Liver (tissue), 9 donors: Measurements from ENCODE around the gene GALNT4. TPM values are rescaled to one million over a fixed set of nuclear protein-coding genes. Genes with fewer than 3 reads are reported as not detected.

Experiments
- DNase-seq: peaks from one replicate; pipeline ENCODE4 v3.0.0-alpha.2; 2017; ENCODE audit warnings: low spot score
- H3K27ac ChIP-seq, 2 donors: one replicate each; pipeline ENCODE4 v1.7.0; 2013; ENCODE audit warnings: inconsistent platforms in 2 of 2, low read length in 2 of 2, control low read depth in 1 of 2, low read depth in 1 of 2, mild to moderate bottlenecking in 1 of 2
- H3K27me3 ChIP-seq, 4 donors: one replicate each; pipeline versions ENCODE4 v1.6.1 to v1.7.0; 2013; ENCODE audit warnings: low read length in 3 of 4, inconsistent platforms in 1 of 4, mild to moderate bottlenecking in 1 of 4, moderate library complexity in 1 of 4; ENCODE audit not compliant: control insufficient read depth in 4 of 4, insufficient read depth in 4 of 4
- H3K36me3 ChIP-seq, 4 donors: one replicate each; pipeline versions ENCODE4 v1.6.1 to v1.7.0; 2013; ENCODE audit warnings: low read length in 3 of 4, mild to moderate bottlenecking in 3 of 4, low read depth in 1 of 4, moderate library complexity in 1 of 4; ENCODE audit not compliant: control insufficient read depth in 4 of 4, insufficient read depth in 3 of 4
- H3K4me1 ChIP-seq, 4 donors: one replicate each; pipeline versions ENCODE4 v1.6.1 to v1.7.0; 2013; ENCODE audit warnings: low read length in 3 of 4, mild to moderate bottlenecking in 3 of 4, moderate library complexity in 1 of 4; ENCODE audit not compliant: control insufficient read depth in 4 of 4, insufficient read depth in 4 of 4
- H3K4me3 ChIP-seq, 3 donors: one replicate each; pipeline versions ENCODE4 v1.6.1 to v1.7.0; 2013; ENCODE audit warnings: low read length in 3 of 3, control low read depth in 1 of 3, low read depth in 1 of 3, mild to moderate bottlenecking in 1 of 3
- H3K9ac ChIP-seq, 2 donors: one replicate each; pipeline ENCODE4 v1.7.0; 2013; ENCODE audit warnings: low read length in 2 of 2, mild to moderate bottlenecking in 2 of 2, moderate library complexity in 2 of 2, control low read depth in 1 of 2, low read depth in 1 of 2
- H3K9me3 ChIP-seq, 4 donors: one replicate each; pipeline versions ENCODE4 v1.6.1 to v1.7.0; 2013; ENCODE audit warnings: low read length in 3 of 4; ENCODE audit not compliant: control insufficient read depth in 4 of 4
- EGR1 ChIP-seq, 2 donors: IDR thresholded peaks; 2 replicates each; pipeline ENCODE4 v1.6.1; 2016 to 2018; ENCODE audit warnings: antibody characterized with exemption in 2 of 2, low read depth in 2 of 2
- FOXA1 ChIP-seq: IDR thresholded peaks from 2 replicates; pipeline ENCODE4 v1.6.1; 2016; ENCODE audit warnings: antibody characterized with exemption
- FOXA2 ChIP-seq: IDR thresholded peaks from 2 replicates; pipeline ENCODE4 v1.6.1; 2016; ENCODE audit warnings: antibody characterized with exemption
- HNF4A ChIP-seq, 2 donors: conservative IDR thresholded peaks; 2 replicates each; pipeline ENCODE4 v1.6.1; 2016; ENCODE audit warnings: antibody characterized with exemption in 2 of 2, mild to moderate bottlenecking in 2 of 2
- HNF4G ChIP-seq: IDR thresholded peaks from 2 replicates; pipeline ENCODE4 v1.6.1; 2016; ENCODE audit warnings: antibody characterized with exemption
- NR2F2 ChIP-seq: IDR thresholded peaks from 2 replicates; pipeline ENCODE4 v1.6.1; 2016; ENCODE audit warnings: antibody characterized with exemption
- RAD21 ChIP-seq, 2 donors: IDR thresholded peaks; 2 replicates each; pipeline ENCODE4 v1.6.1; 2016; ENCODE audit warnings: antibody characterized with exemption in 2 of 2, mild to moderate bottlenecking in 2 of 2
- RXRA ChIP-seq, 2 donors: IDR thresholded peaks; 2 replicates each; pipeline ENCODE4 v1.6.1; 2017 to 2018; ENCODE audit warnings: antibody characterized with exemption in 2 of 2, mild to moderate bottlenecking in 1 of 2
- SP1 ChIP-seq: IDR thresholded peaks from 2 replicates; pipeline ENCODE4 v1.6.1; 2018; ENCODE audit warnings: antibody characterized with exemption, mild to moderate bottlenecking
- TAF1 ChIP-seq: conservative IDR thresholded peaks from 2 replicates; pipeline ENCODE4 v1.6.1; 2016; ENCODE audit warnings: antibody characterized with exemption, mild to moderate bottlenecking
- YY1 ChIP-seq: IDR thresholded peaks from 2 replicates; pipeline ENCODE4 v1.6.1; 2016; ENCODE audit warnings: antibody characterized with exemption, mild to moderate bottlenecking
- WGBS: extraction: QIAGEN DNeasy Blood & Tissue Kit; methylation state at CpG from one replicate; pipeline ENCODE4 v1.1.7; 2013; 5-methylcytosine and 5-hydroxymethylcytosine counted together
- polyA plus RNA-seq, 2 donors: library from polyadenylated mRNA; stranded (reverse) in 1 of 2; unstranded in 1 of 2; fragments of 200-250 nt in 1 of 2; fragments of >200 nt in 1 of 2; fragmentation: Nextera tagmentation in 1 of 2; extraction: Ambion mirVana in 1 of 2; gene quantifications; one replicate each; pipeline versions ENCODE4 v1.2.1 to v1.2.3, GENCODE V29; 2013 to 2015
- total RNA-seq, 2 donors: library from RNA; depleted of rRNA; stranded (reverse); fragments of >200 nt; gene quantifications; one replicate each; pipeline ENCODE4 v1.2.3, GENCODE V29; 2014
- TF ChIP-seq, protein P1 (sequence below): IDR thresholded peaks from 2 replicates; pipeline ENCODE4 v1.6.1; 2016; ENCODE audit warnings: antibody characterized with exemption
- TF ChIP-seq, protein P2 (sequence below): IDR thresholded peaks from 2 replicates; pipeline ENCODE4 v1.6.1; 2016; ENCODE audit warnings: antibody characterized with exemption
- TF ChIP-seq, protein P3 (sequence below): fragments of 150-350 bp; IDR thresholded peaks from 2 replicates; pipeline ENCODE4 v1.5.1; 2017; ENCODE audit warnings: improper control_type of control experiment, low read depth, low read length; ENCODE audit not compliant: missing input control
- TF ChIP-seq, protein P4 (sequence below): IDR thresholded peaks from 2 replicates; pipeline ENCODE4 v1.6.1; 2016; ENCODE audit warnings: antibody characterized with exemption, mild to moderate bottlenecking
- TF ChIP-seq, protein P5 (sequence below): IDR thresholded peaks from 2 replicates; pipeline ENCODE4 v1.6.1; 2016; ENCODE audit warnings: antibody characterized with exemption
- donor health status: healthy.
- donor health status: healthy.
- donor health status: healthy.
- donor health status: healthy.
- donor health status: healthy.

Gene GALNT4
- total and polyA plus RNA-seq, 4 donors, result 1.7 to 17.1 (median 5.7) TPM

DNA sequence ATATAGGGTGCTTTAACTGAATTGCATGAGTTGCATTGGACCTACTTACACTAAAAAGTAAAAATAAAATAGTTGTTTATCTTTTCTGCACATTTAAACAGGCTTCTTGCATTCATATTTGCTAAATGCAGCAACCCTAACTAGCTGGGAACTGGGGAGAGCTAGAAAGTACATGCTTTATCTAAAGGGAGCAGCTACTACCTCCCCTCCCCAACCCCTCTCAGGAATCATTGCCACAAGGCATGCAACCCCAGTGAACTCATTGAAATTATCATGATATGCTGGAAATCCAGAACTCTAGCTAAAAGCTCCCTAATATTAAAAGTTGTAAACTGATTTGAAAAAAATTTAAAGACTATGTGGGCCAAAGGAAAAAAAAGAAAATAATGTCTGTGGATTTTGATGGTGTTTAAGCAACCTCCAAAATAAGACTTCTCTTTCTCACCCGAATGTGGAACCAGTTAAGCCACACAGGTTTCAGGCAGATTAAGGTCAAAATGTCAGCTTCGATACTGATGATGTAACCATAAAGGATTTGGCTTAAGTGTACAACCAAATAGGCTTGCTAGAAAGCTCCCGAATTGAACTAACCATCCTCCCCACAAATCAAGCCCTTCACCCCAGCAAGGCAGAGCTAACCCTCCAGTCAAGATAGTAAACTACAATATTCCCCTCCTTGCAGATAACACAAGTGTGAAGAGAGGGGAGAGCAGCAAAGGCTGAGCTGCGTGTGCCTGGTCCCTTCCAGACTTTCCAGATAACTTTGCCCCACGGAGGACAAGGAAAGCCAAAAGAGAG, 15.0 kb upstream of the GALNT4 start:
- H3K4me1 ChIP-seq, result peaks cover 0 to 7% (median 5%) of the 10 kb centered on the region in 4 donors
- H3K27me3 ChIP-seq, result no peaks in the 10 kb centered on the region
- TF ChIP-seq NR2F2, result no peak
- TF ChIP-seq, protein P1, sequence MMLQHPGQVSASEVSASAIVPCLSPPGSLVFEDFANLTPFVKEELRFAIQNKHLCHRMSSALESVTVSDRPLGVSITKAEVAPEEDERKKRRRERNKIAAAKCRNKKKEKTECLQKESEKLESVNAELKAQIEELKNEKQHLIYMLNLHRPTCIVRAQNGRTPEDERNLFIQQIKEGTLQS, result no peak
- TF ChIP-seq RAD21 (IDR thresholded peaks at IDR 0.05), result no peak
- TF ChIP-seq EGR1 (IDR thresholded peaks at IDR 0.05; ENCODE audit: low read depth in 2 of 2), result no peak
- TF ChIP-seq, protein P2, sequence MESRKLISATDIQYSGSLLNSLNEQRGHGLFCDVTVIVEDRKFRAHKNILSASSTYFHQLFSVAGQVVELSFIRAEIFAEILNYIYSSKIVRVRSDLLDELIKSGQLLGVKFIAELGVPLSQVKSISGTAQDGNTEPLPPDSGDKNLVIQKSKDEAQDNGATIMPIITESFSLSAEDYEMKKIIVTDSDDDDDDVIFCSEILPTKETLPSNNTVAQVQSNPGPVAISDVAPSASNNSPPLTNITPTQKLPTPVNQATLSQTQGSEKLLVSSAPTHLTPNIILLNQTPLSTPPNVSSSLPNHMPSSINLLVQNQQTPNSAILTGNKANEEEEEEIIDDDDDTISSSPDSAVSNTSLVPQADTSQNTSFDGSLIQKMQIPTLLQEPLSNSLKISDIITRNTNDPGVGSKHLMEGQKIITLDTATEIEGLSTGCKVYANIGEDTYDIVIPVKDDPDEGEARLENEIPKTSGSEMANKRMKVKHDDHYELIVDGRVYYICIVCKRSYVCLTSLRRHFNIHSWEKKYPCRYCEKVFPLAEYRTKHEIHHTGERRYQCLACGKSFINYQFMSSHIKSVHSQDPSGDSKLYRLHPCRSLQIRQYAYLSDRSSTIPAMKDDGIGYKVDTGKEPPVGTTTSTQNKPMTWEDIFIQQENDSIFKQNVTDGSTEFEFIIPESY, result no peak
- TF ChIP-seq, protein P3, sequence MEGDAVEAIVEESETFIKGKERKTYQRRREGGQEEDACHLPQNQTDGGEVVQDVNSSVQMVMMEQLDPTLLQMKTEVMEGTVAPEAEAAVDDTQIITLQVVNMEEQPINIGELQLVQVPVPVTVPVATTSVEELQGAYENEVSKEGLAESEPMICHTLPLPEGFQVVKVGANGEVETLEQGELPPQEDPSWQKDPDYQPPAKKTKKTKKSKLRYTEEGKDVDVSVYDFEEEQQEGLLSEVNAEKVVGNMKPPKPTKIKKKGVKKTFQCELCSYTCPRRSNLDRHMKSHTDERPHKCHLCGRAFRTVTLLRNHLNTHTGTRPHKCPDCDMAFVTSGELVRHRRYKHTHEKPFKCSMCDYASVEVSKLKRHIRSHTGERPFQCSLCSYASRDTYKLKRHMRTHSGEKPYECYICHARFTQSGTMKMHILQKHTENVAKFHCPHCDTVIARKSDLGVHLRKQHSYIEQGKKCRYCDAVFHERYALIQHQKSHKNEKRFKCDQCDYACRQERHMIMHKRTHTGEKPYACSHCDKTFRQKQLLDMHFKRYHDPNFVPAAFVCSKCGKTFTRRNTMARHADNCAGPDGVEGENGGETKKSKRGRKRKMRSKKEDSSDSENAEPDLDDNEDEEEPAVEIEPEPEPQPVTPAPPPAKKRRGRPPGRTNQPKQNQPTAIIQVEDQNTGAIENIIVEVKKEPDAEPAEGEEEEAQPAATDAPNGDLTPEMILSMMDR, result no peak
- TF ChIP-seq TAF1, result no peak
- no peak for TF ChIP-seq HNF4G
- TF ChIP-seq RXRA (IDR thresholded peaks at IDR 0.05), result no peak
- TF ChIP-seq HNF4A (conservative IDR thresholded peaks at IDR 0.05), result no peak
- no peak for TF ChIP-seq FOXA2
- no peak overlapping the region for H3K4me3 ChIP-seq
- no peak overlapping the region for H3K27ac ChIP-seq
- 40% methylated on average over 5 of the region's 5 CpGs for WGBS
- no peaks in the 10 kb centered on the region for H3K36me3 ChIP-seq
- H3K9me3 ChIP-seq, result no peaks in the 10 kb centered on the region
- DNase-seq, result no peak
- no peak overlapping the region for H3K9ac ChIP-seq

DNA sequence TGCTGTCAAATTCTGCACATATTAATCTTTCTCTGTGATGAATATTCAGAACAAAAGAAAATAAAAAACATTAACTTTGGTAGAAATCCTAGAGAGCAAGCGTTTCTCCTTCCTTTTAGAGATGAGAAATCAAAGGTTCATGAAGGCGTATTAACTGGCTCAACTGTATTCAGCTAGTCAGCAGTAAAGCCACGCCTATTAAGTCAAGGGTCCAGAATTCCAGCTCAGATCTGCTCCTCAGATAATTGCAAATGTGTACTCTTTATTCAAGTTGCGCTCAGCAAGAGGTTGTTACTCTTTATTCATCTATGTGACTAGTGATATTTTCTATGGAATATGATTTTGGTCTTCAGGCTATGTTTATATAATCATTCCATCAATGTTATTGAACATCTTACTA, 14.3 kb upstream of the GALNT4 start:
- H3K4me3 ChIP-seq, result no peak overlapping the region
- H3K36me3 ChIP-seq, result no peaks in the 10 kb centered on the region
- no peaks in the 10 kb centered on the region for H3K9me3 ChIP-seq
- H3K27me3 ChIP-seq, result no peaks in the 10 kb centered on the region
- H3K9ac ChIP-seq, result no peak overlapping the region
- peaks cover 2 to 4% (median 3%) of the 10 kb centered on the region in 4 donors for H3K4me1 ChIP-seq
- TF ChIP-seq, protein P1, result no peak
- no peak for TF ChIP-seq HNF4A (conservative IDR thresholded peaks at IDR 0.05)
- TF ChIP-seq, protein P4, sequence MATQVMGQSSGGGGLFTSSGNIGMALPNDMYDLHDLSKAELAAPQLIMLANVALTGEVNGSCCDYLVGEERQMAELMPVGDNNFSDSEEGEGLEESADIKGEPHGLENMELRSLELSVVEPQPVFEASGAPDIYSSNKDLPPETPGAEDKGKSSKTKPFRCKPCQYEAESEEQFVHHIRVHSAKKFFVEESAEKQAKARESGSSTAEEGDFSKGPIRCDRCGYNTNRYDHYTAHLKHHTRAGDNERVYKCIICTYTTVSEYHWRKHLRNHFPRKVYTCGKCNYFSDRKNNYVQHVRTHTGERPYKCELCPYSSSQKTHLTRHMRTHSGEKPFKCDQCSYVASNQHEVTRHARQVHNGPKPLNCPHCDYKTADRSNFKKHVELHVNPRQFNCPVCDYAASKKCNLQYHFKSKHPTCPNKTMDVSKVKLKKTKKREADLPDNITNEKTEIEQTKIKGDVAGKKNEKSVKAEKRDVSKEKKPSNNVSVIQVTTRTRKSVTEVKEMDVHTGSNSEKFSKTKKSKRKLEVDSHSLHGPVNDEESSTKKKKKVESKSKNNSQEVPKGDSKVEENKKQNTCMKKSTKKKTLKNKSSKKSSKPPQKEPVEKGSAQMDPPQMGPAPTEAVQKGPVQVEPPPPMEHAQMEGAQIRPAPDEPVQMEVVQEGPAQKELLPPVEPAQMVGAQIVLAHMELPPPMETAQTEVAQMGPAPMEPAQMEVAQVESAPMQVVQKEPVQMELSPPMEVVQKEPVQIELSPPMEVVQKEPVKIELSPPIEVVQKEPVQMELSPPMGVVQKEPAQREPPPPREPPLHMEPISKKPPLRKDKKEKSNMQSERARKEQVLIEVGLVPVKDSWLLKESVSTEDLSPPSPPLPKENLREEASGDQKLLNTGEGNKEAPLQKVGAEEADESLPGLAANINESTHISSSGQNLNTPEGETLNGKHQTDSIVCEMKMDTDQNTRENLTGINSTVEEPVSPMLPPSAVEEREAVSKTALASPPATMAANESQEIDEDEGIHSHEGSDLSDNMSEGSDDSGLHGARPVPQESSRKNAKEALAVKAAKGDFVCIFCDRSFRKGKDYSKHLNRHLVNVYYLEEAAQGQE, result no peak
- TF ChIP-seq, protein P5, sequence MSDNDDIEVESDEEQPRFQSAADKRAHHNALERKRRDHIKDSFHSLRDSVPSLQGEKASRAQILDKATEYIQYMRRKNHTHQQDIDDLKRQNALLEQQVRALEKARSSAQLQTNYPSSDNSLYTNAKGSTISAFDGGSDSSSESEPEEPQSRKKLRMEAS, result no peak
- TF ChIP-seq EGR1 (IDR thresholded peaks at IDR 0.05; ENCODE audit: low read depth in 2 of 2), result no peak
- TF ChIP-seq YY1, result no peak
- TF ChIP-seq, protein P2, result no peak
- TF ChIP-seq NR2F2, result no peak
- no peak for TF ChIP-seq SP1
- no peak for TF ChIP-seq RAD21 (IDR thresholded peaks at IDR 0.05)
- no peak for TF ChIP-seq FOXA1
- TF ChIP-seq FOXA2, result no peak
- no peak overlapping the region for H3K27ac ChIP-seq
- no peak for DNase-seq
- WGBS, result 89% methylated on average over 4 of the region's 4 CpGs
